ENCODE data around the gene PCDHA5. TPM values are rescaled to one million over a fixed set of nuclear protein-coding genes. Genes with fewer than 3 reads are reported as not detected.

The PCDHA5 gene
- total RNA-seq, 1 experiment from 2014 or later: 0.10 TPM

- H3K27me3 ChIP-seq (ENCODE audit: control insufficient read depth, insufficient read depth, low read length): no peaks in the 10 kb centered on the region
- ATAC-seq (no peak), DNase-seq (ENCODE audit: low read depth, low spot score) (no peak)
- in situ Hi-C loops (cut with HindIII; ENCODE audit: low pct_unique_long_range_greater_than_20kb, low sequenced_read_pairs): no loop called here
- H3K4me1 ChIP-seq (ENCODE audit: control insufficient read depth, insufficient read depth, low read length): no peaks in the 10 kb centered on the region
- ChIA-PET CTCF (interaction anchor here (1.0 kb wide), 1 partner anchor 171 kb away, joined by 4 read pairs; no protein-coding TSS in a partner anchor), POLR2A (interaction anchor here (0.6 to 0.7 kb wide), 2 partner anchors 10 to 182 kb away, joined by 3 to 4 read pairs; partner anchors contain the start of gene PCDHB1)
- TF ChIP-seq TCF7L2 (IDR thresholded peaks at IDR 0.05; ENCODE audit: low read depth, low read length) (no peak), CTCF (IDR thresholded peaks at IDR 0.05) (peak; percentile 33)
- H3K4me3 ChIP-seq (ENCODE audit: low read depth in 2 of 2, low read length in 2 of 2): no peak within 1 kb of the TSS
- no peaks in the 10 kb centered on the region for H3K36me3 ChIP-seq (ENCODE audit: control insufficient read depth, insufficient read depth, low read length)
- no TSS peak for BruUV-seq (replicated peaks)
- intact Hi-C loops (cut with micrococcal nuclease; ENCODE audit: unreplicated experiment): no loop called here
- H3K9me3 ChIP-seq (ENCODE audit: control insufficient read depth, insufficient read depth, low read depth, low read length): no peaks in the 10 kb centered on the region
- no peak within 1 kb of the TSS for H3K27ac ChIP-seq (ENCODE audit: low read length)
Observed at GRCh38 chr5:140868721-140869554, 47.5 kb downstream of the PCDHA5 start, which contains the start of gene PCDHA11. Gene PCDHA11 (plus strand): TSS chr5:140868957. CDS start chr5:140869104, 147 bp downstream.

DNA sequence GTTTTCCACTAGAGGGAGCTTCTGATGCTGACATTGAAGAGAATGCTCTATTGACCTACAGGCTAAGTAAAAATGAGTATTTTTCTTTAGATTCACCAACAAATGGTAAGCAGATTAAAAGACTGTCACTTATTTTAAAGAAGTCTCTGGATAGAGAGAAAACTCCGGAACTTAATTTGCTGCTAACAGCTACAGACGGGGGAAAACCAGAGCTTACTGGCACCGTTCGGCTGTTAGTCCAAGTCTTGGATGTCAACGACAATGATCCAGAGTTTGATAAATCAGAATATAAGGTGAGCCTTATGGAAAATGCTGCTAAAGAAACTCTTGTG is 48.1 kb downstream of the PCDHA5 start:
- in situ Hi-C loops (cut with HindIII; ENCODE audit: low pct_unique_long_range_greater_than_20kb, low sequenced_read_pairs): no loop called here
- H3K4me3 ChIP-seq (ENCODE audit: low read depth in 2 of 2, low read length in 2 of 2): no peak overlapping the region
- POLR2A ChIA-PET: interaction anchor here (0.7 kb wide), 1 partner anchor 182 kb away, joined by 4 read pairs; the partner anchor contains the start of gene PCDHB1

More for the DNA sequence above, 48.1 kb downstream of the PCDHA5 start:
- no TSS peak for BruUV-seq (replicated peaks)
- H3K9me3 ChIP-seq (ENCODE audit: control insufficient read depth, insufficient read depth, low read depth, low read length): no peaks in the 10 kb centered on the region
- TF ChIP-seq REST (IDR thresholded peaks at IDR 0.05; ENCODE audit: insufficient read depth in 1 of 2, low read depth in 2 of 2, low read length in 1 of 2): no peak
- peak; percentile 2; the same call in 1 of the 2 replicates for TF ChIP-seq CTCF (IDR thresholded peaks at IDR 0.05)
- H3K36me3 ChIP-seq (ENCODE audit: control insufficient read depth, insufficient read depth, low read length): no peaks in the 10 kb centered on the region
- CTCF ChIA-PET: interaction anchor here (0.6 to 1.0 kb wide), 2 partner anchors 170 to 172 kb away, joined by 3 to 4 read pairs; no protein-coding TSS in a partner anchor
- no peaks in the 10 kb centered on the region for H3K27me3 ChIP-seq (ENCODE audit: control insufficient read depth, insufficient read depth, low read length)
- no peaks in the 10 kb centered on the region for H3K4me1 ChIP-seq (ENCODE audit: control insufficient read depth, insufficient read depth, low read length)
- ATAC-seq (no peak), DNase-seq (ENCODE audit: low read depth, low spot score) (no peak)
- H3K27ac ChIP-seq (ENCODE audit: low read length): no peak overlapping the region
- intact Hi-C loops (cut with micrococcal nuclease; ENCODE audit: unreplicated experiment): no loop called here

Measured in Panc1 (cell line).